HG03565 (cell line): ENCODE data around the gene PPP2R5C.

Source experiments
- ATAC-seq: cut with Tn5 transposase; IDR thresholded peaks from one replicate; pipeline ENCODE4 v1.9.1; 2021; ENCODE audit warnings: mild to moderate bottlenecking, moderate library complexity; ENCODE audit not compliant: unreplicated experiment

Gene PPP2R5C

DNA sequence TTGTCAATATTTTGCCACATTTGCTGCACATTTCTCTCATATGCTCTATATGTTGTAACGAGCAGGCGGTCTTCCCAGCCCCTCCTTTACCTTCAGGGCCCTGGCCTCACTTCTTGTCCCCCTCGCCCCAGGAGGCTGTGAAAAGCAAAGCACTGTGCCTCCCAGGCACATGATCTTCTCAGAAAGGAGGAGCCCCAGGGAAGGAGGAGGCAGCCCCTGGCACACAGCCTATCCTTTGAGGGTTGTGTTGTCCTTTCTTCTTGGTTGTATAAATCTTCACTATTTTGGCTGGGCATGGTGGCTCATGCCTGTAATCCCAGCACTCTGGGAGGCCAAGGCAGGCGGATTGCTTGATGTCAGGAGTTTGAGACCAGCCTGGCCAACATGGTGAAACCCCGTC lies 77.0 kb downstream of the PPP2R5C start:
- no peak for ATAC-seq

DNA sequence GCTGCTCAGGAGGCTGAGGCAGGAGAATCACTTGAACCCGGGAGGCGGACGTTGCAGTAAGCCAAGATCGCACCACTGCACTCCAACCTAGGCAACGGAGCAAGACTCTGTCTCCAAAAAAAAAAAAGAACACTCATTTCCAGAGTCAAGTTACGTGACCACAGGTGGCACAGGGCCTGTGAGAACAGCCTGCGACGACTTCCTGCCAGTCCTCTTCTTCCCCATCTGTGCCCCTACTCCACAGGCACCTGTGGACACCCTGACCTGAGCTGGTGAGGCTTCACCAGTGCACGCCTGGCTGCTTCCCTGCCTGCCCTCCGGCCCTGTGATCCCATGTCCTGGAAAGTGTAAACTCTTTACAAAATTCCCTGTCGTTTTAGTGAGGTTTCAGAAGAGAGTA lies 77.7 kb downstream of the PPP2R5C start:
- no peak for ATAC-seq

DNA sequence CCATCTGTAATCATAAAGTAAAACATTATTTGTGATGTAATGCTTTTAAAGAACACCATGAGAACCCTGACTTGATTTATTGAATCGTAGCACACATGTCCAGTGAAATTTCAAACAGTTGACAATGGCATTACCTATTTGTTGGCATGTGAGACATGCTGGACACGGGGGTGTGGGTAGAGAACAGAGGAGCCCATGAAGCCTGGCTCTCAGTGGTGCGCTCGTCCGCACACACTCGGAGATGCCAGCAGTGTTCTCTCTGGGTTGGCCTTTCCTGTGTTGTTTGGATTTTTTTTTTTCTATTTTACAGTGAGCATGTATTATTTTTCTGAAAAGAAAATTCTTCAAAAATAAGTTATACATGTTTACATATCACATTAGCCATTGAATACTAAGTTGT lies 78.2 kb downstream of the PPP2R5C start:
- ATAC-seq, result no peak

DNA sequence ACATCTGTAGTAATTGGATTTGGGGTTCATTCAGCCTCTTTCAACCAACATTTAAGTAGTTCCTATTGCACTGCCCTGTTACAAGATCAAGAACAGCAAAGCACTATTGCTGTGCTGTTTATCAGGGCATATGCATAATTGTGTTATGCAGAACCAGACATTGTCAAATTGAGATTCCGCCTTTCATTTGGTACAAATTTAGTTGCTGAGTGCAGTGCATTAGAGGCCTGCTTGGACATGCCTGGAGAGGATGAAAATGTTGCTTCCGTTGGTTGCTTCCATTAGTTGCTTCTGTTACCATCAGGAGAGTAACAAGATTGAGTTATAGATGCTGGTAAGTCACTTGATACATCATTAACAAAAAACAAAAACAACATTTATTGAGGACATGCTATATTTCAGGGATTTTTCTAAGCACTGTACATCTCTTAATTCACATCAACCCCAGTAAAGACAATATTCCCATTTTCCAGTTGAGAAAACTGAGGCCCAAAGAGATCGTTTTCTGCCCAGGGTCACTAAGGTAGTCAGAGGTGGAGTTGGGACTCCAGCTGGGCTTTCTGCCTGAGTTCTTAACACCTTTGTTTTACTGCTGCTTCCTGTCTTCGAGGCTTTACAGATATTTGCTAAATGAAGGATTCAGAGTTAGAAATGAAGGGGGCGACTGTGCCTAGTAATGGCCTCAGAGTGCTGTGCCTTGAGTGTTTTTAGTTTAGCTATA lies 79.3 kb downstream of the PPP2R5C start:
- no peak for ATAC-seq

- ATAC-seq, result no peak
These were observed 81.5 kb downstream of the PPP2R5C start for GRCh38 chr14:101843038-101843437.

- ATAC-seq, result peak; percentile 53
These were observed 82.2 kb downstream of the PPP2R5C start for GRCh38 chr14:101843665-101844064.

DNA sequence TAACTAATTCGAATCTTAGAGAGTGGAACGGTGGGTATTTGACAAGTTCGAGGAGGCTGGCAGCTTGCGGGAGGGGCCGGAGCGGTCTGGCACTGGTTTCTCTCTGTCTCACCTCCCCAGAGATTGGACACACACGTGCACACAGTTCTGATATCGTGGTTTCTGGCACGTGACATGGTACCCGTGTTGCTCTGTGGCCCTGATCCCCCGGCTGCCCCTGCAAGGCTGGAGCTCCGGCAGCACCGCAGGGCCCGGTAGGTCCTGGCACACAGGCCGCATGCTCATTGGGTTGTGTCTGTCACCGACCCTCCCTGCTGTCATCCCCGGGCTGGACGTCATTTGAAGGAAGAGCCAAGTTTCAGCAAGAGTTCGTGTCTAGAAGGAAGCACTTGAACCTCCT lies 82.7 kb downstream of the PPP2R5C start:
- no peak for ATAC-seq

GRCh38 chr14:101844751-101845150 lies 83.2 kb downstream of the PPP2R5C start:
- ATAC-seq, result no peak

GRCh38 chr14:101845496-101845895 lies 84.0 kb downstream of the PPP2R5C start:
- ATAC-seq, result no peak

DNA sequence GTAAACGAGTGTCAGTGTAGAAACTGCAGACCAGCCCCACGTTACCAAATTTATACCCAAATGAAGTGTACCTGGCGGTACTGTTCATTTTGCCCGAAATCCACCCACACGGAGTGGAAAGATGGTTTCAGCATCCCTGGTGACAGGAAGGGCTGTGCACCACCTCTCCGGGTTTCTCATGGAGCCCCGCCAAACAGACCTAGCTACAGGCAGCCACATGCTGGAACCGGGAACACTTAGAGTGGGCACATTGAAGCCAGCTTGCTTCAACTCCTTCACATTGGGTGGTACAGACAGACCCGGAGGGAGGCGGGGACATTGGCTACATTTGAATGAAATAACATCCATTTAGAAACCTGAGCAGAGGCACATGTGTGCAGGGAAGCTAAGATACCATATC lies 84.4 kb downstream of the PPP2R5C start:
- no peak for ATAC-seq

DNA sequence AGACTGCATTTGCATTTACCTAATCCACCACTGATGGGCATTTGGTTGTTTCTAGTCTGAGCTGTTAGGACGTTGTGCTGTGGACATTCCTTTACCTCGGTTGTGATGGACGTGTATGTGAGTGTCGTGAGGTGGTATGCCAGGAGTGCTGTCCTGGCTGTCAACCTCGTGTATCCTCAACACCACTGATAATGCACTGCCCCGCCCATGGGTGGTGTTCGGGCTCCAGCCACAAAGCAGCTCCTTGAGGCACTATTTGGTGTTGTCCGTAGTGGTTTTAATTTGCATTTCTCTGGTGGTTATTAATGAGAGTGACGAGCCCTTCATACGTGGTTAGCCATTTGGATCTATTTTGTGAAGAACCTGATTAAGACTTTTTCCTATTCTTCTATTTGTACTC lies 87.6 kb downstream of the PPP2R5C start:
- ATAC-seq, result peak; percentile 36

DNA sequence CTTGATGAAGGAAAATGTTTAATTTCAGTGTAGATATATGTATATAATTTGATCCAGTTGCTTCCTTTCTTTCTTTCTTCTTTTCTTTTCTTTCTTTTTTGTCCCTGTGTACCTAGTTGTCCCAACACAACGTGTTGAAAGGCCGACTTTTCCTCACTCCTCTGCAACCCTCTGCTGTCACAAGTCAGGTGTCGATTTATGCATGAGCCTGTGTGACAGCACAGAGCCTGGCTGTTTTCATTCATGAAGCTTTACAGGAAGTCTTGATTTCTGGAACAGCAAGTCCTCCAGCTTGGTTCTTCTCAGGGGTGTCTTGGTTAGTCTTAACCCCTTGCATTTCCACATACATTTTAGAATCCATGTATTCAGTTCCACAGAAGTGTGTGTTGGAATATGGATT lies 88.1 kb downstream of the PPP2R5C start:
- ATAC-seq, result no peak

- ATAC-seq, result no peak
These were observed 89.7 kb downstream of the PPP2R5C start for GRCh38 chr14:101851183-101851582.

DNA sequence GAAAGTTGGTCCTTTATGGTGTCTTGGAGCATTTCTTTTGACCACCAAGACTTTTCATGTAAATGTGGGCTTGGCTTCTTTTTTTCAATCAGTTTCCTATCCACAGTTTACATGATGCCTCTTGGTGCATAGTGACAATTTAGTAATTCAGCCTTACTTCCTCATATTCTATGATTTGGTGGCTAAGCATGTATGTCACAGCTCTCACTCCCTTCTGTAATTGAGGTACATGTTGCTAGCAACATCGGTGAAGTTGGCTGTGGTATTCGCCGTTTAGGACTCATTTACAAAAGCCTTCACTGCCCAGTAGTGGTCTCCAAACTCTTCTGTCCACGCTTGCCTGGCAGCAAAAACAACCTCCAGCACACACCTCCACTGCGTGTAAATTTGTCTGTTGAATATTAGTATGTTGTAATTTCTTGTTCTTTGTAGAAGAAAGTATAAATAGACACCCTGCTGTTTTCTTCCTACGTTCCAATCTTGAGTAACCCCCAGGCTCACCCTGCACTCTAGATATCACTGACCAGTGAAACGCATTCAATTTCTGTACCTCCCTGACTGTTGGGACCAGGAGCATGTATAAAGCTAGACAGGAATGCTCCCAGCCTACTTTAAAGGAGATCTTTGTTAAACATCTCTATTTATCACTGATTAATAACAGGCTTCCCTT lies 90.4 kb downstream of the PPP2R5C start:
- no peak for ATAC-seq

GRCh38 chr14:101852785-101853184 lies 91.3 kb downstream of the PPP2R5C start:
- no peak for ATAC-seq

DNA sequence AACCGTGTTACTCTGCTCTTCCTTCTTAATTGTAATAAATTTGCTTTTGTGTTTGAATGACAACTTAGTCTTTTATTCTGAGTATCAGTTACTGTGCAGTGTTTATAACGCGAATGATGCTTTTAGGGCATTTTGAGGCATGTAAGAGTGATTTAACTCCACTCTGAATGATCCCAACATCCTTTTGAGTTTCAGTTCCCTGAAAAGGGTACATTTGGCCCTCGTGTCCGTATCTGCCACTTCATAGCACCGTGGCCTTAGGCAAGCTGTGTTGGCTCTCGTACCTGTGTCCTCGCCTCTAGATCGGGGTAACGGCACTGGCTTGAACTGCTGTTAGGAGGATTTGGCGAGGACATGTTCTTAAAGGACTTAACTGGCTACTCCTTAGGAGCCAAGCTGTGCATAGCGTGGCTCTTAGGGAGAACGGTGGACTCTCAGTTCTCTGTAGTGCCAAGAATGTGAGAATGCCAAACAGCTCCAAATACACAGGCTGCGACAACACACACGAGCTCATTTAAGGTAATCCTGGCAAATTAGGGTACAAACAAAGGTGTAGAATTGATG lies 92.0 kb downstream of the PPP2R5C start:
- no peak for ATAC-seq

- ATAC-seq, result no peak
These were observed 92.9 kb downstream of the PPP2R5C start for GRCh38 chr14:101854366-101854765.

DNA sequence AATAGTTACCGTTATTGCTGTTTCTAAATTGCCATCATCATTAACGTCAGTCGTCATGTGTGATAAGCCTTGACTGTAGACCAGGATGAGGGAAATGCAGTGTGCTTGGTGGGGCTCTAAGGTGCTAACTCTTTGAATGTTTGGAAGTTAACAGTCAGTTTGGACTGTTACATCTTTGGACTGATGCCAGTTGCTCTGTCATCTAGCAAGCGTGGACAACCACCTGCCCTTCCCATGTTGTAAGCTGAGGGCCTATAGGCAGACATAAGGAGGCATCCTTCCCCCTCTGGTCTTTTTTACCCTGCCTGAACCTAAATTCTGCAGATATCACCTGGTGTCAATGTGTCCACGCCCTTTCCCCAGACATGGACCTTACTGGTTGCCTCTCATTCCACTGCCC lies 94.4 kb downstream of the PPP2R5C start:
- ATAC-seq, result no peak

GRCh38 chr14:101856536-101856935 lies 95.0 kb downstream of the PPP2R5C start:
- ATAC-seq, result no peak

DNA sequence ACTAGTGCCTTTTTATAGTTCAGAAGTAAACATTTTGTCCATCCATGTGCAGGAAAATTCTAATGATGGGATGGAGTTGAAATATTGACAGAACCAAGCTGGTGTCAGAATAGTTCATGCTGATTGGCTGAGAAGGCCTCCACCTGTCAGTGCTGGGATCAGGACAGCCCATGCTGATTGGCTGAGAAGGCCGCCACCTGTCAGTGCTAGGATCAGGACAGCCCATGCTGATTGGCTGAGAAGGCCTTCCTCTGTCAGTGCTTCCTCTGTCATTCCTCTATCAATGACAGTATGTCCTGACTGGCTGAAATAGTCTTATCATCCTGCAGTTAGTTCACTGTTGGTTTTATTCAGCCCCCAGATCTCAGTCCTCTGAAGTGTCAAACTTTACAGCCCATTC lies 95.7 kb downstream of the PPP2R5C start:
- no peak for ATAC-seq

GRCh38 chr14:101858791-101859537 lies 97.5 kb downstream of the PPP2R5C start:
- no peak for ATAC-seq

DNA sequence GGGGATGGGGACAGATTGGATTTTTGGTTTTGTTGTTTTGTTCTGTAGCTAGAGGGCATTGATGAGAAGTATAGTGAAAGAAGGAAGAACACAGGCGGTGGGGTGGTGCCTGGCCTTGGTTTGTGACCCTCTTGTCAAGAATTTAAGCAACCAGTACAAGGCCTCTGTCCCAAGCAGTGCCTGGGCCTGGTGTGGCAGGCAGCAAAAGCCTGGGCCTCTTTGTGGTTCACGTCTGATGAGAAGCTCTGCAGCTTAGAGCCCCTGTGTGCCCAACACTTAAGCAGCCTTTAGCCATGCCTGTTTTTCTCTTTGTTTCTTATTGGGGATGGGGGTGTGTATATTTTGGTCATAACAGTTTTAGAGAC lies 98.0 kb downstream of the PPP2R5C start:
- no peak for ATAC-seq
